AG04450 (cell line): ENCODE data around the gene HIPK2. TPM values are rescaled to one million over a fixed set of nuclear protein-coding genes. Genes with fewer than 3 reads are reported as not detected.

Experiments
- CTCF ChIA-PET: fragments of 300-600, 350-600 bp; formaldehyde crosslinking; extraction: SDS; loops from one replicate; lab custom pipeline; 2022; ENCODE audit warnings: antibody characterized with exemption, inconsistent platforms; lab: Charles Lee
- POLR2A ChIA-PET: fragments of 350-600 bp; formaldehyde crosslinking; extraction: SDS; loops from one replicate; lab custom pipeline; 2021; ENCODE audit warnings: antibody characterized with exemption, inconsistent platforms; lab: Yijun Ruan, JAX
- DNase-seq: peaks from one replicate; pipeline ENCODE4 v3.0.0-alpha.2; 2011; ENCODE audit warnings: low read depth, low spot score
- H3K27ac ChIP-seq: one replicate; pipeline ENCODE4 v1.5.1; 2012; ENCODE audit warnings: low read depth, low read length, control low read depth
- H3K27me3 ChIP-seq: one replicate; pipeline ENCODE4 v1.6.0; 2012; ENCODE audit warnings: low read length; ENCODE audit not compliant: control insufficient read depth, insufficient read depth
- H3K4me3 ChIP-seq: 2 replicates; pipeline ENCODE4 v1.5.1; 2011; ENCODE audit warnings: mild to moderate bottlenecking, low read depth, low read length, control low read depth
- H3K9me3 ChIP-seq: 2 replicates; pipeline ENCODE4 v1.5.1; 2012; ENCODE audit warnings: low read length; ENCODE audit not compliant: control insufficient read depth, insufficient read depth
- CTCF ChIP-seq: IDR thresholded peaks from 2 replicates; pipeline ENCODE4 v1.5.1; 2011; ENCODE audit warnings: low read depth, low read length, control low read depth, inconsistent platforms
- polyA plus RNA-seq: library from polyadenylated mRNA; depleted of rRNA; stranded (reverse); fragments of >200 nt; gene quantifications from 2 replicates; pipeline ENCODE4 v1.2.3, GENCODE V29; 2011

The HIPK2 gene
- polyA plus RNA-seq, 1 experiment, result 61.4 TPM

GRCh38 chr7:139745678-139746143 is 32.1 kb downstream of the HIPK2 start:
- no peak overlapping the region for H3K4me3 ChIP-seq
- CTCF ChIA-PET, result interaction anchor here (1.3 to 2.1 kb wide), 2 partner anchors 127 to 260 kb away, joined by 3 to 9 read pairs; no protein-coding TSS in a partner anchor
- TF ChIP-seq CTCF, result no peak
- no peaks in the 10 kb centered on the region for H3K9me3 ChIP-seq
- no peak overlapping the region for H3K27ac ChIP-seq
- DNase-seq, result no peak
- POLR2A ChIA-PET, result no interaction called here
- no peaks in the 10 kb centered on the region for H3K27me3 ChIP-seq

DNA sequence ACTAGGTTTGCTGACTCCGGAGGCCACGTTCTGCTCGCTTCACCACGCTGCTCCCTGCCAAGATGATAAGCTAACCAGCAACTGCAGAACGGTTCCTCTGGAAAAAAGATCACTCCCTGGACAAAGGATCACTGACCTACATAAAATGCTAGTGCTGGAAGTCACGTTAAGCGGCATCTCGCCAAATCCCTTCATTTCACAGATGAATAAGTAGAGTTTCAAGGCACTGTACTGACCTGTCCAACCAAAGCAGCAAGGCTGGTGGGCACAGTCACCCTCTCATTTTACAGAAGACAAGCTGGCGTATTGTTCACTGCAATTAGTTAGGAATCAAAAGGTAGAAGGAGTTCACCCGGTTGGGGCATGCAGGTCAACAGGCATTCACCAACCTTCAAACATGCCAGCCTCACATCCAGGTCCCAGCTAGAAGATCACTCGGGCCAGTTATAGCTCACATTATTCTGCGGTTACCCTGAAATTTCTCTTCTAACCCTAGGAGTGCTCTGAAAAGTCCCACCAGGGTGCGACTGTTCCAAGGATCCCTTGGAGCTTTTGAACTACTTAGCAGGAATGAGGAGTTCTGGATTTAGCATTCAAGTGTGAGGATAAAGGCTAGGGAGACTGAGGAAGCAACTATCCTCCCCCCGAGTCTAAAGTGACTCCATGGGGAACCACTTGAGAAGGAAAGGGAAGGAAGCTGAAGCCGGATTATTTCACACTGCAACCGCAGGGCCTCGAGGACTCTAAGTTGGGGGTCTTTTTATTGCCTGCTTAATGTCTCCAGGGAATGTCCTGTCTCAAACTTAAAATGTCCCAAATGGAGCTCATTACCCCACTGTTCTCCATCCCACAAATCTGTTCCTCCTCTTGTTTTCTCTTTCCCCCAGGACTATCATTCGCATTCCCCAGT is 32.8 kb downstream of the HIPK2 start:
- CTCF ChIA-PET, result interaction anchor here (0.6 to 2.1 kb wide), 3 partner anchors 126 to 260 kb away, joined by 3 to 9 read pairs (median 4); no protein-coding TSS in a partner anchor

GRCh38 chr7:139743967-139744767 is 33.6 kb downstream of the HIPK2 start:
- H3K27me3 ChIP-seq, result no peaks in the 10 kb centered on the region
- TF ChIP-seq CTCF, result no peak
- CTCF ChIA-PET, result interaction anchor here (2.1 kb wide), 1 partner anchor 125 kb away, joined by 9 read pairs; no protein-coding TSS in a partner anchor
- H3K27ac ChIP-seq, result no peak overlapping the region
- no peak overlapping the region for H3K4me3 ChIP-seq
- no peak for DNase-seq
- no peaks in the 10 kb centered on the region for H3K9me3 ChIP-seq
- POLR2A ChIA-PET, result no interaction called here

More for the DNA sequence above, 32.8 kb downstream of the HIPK2 start:
- no peak for DNase-seq
- no peak overlapping the region for H3K4me3 ChIP-seq
- no peaks in the 10 kb centered on the region for H3K27me3 ChIP-seq
- no peaks in the 10 kb centered on the region for H3K9me3 ChIP-seq
- POLR2A ChIA-PET, result no interaction called here
- H3K27ac ChIP-seq, result no peak overlapping the region
- no peak for TF ChIP-seq CTCF

DNA sequence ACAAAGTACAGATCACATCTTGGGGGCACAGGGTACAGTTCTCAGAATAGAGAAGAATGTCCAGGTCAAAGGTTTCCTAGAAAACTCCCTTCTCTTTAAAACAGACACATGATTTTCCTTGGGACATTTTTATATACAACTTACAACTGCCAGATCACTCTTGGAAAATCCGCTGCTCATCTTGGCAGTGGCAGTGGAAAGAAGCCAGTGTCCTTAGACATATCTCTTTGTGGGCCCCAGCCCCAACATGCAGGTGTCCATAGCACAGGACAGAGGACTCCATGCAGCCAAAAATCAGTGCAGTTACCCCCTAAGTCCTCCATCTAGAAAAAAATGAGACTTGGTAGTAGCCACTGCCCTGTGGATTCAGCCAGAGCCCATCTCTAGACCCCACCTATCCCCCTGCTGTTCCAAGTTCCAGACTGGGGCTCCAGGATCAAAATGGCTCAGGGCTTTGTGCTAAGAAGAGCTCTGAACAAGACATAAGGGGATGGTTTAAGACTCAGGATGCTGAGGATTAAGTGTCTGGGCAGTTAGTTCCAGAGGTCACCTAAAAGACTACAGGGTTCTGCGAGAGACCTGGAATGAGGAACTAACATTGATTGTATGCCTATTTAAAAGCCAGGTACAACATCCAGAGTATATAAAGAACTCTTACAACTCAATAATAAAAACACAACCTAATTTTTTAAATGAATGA is 34.4 kb downstream of the HIPK2 start:
- ChIA-PET CTCF (no interaction called here), POLR2A (no interaction called here)
- no peak for TF ChIP-seq CTCF
- H3K4me3 ChIP-seq, result no peak overlapping the region
- H3K27me3 ChIP-seq, result no peaks in the 10 kb centered on the region
- no peak overlapping the region for H3K27ac ChIP-seq
- no peaks in the 10 kb centered on the region for H3K9me3 ChIP-seq
- no peak for DNase-seq
